ENCODE results near the gene TMEM126B.
A peak's percentile ranks its signal among the peaks of the same experiment; 100 is the strongest.

TMEM126B gene

DNA sequence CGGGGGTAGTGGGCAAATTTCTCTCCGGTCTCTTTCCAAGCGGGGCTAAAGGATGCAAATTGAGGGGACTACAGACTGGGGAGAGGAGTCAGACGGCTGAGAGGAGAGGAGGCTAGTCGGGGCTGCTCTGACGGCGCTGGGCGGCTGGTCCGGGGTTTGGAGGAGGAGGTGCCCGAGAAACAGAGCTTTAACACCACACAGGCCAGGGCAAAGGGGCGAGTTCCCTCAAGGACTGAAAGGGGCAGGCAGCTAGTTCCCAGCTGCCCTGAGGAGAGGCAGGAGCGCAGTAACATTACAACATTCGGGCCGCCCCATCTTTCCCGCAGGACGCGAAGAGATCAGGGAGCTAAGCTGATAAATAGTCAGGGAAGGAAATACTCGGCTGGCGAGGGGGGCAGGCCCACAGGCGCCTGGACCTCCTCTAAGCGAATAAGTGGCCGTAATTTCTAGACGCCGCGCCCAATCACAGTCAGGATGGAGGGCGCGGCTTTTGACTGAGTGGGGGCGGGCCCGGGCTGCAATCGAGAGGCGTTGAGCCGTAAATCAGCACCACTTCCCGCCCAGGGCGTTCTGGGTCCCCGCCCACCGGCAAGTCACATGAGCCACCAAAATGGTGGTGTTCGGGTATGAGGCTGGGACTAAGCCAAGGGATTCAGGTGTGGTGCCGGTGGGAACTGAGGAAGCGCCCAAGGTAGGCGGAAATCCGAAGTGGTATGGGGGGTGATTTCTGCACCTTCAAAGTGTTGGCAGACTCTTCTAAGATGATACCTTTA, at the start of gene TMEM126B:
Gene TMEM126B (plus strand): TSS at position 596 of the 773 bp plus-strand sequence. CDS start 15 bp downstream, at position 611.
- ChIA-PET CTCF (interaction anchor here (1.0 kb wide), 1 partner anchor 20 kb away, joined by 3 read pairs; the partner anchor contains the start of gene TMEM126A), POLR2A (interaction anchor here (0.7 to 4.1 kb wide), 11 partner anchors 9 to 439 kb away, joined by 3 to 41 read pairs (median 4); partner anchors contain the start of genes CREBZF and TMEM126A)
- DNase-seq (ENCODE audit: extremely low spot score), result peak; percentile 89
- no peak for TF ChIP-seq ELF4 (IDR thresholded peaks at IDR 0.05)
- TF ChIP-seq, protein P1, sequence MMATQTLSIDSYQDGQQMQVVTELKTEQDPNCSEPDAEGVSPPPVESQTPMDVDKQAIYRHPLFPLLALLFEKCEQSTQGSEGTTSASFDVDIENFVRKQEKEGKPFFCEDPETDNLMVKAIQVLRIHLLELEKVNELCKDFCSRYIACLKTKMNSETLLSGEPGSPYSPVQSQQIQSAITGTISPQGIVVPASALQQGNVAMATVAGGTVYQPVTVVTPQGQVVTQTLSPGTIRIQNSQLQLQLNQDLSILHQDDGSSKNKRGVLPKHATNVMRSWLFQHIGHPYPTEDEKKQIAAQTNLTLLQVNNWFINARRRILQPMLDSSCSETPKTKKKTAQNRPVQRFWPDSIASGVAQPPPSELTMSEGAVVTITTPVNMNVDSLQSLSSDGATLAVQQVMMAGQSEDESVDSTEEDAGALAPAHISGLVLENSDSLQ (IDR thresholded peaks at IDR 0.05), result peak; percentile 96
- TF ChIP-seq NFRKB (IDR thresholded peaks at IDR 0.05), result peak; percentile 41; the same call in 1 of the 2 replicates

DNA sequence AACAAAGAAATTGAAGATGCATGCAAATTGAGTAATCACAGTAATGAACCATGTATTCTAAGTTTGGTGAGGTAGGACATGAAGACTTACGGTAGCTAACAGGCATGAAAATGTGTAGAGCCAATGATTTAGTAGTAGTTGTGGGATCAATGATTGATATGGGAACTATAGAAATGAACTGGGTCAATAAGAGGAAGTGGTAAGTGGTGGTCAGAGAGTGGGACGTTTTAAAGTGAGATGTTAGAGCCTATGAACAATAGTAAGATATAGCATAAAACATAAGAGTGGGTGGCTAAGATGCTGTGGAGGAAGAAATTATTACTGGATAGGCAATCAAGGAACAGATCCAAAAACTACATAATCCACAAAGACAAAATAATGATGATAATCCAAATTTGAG, 46.3 kb upstream of the TMEM126B start:
- DNase-seq (ENCODE audit: extremely low spot score), result no peak
- POLR2A ChIA-PET, result no interaction called here
- CTCF ChIA-PET, result no interaction called here
- no peak for TF ChIP-seq ARNT (IDR thresholded peaks at IDR 0.05)
- no peak for TF ChIP-seq HDGF (IDR thresholded peaks at IDR 0.05; ENCODE audit: borderline replicate concordance)
- no peak for TF ChIP-seq SP1 (IDR thresholded peaks at IDR 0.05)
- TF ChIP-seq, protein P1 (IDR thresholded peaks at IDR 0.05), result no peak

DNA sequence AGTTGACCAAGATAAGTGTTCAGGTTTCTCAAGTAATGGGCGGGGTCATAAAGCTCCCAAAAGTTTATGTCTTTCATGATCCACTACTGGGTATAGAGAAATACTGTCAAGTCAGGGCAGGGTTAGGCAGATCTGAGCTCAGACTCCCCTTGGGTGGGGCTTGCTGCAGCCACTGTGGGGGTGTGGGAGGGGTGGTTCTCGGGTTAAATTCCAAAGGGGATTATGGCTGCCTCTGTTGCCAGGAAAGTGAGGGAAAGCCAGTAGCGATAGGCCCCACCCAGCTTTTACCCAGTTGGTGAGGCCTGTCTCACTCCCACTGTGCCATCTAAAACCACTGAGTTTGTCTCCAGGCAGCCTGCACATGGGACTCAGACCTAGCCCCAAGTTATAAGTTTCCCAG, 39.0 kb upstream of the TMEM126B start:
- TF ChIP-seq TARDBP (IDR thresholded peaks at IDR 0.05), result no peak
- no peak for TF ChIP-seq FOXK2 (IDR thresholded peaks at IDR 0.05)
- no peak for TF ChIP-seq FOXA1 (IDR thresholded peaks at IDR 0.05)
- TF ChIP-seq ZNF384 (IDR thresholded peaks at IDR 0.05), result no peak
- no peak for TF ChIP-seq FOXM1 (IDR thresholded peaks at IDR 0.05; ENCODE audit: borderline replicate concordance)
- no peak for TF ChIP-seq CTBP1 (IDR thresholded peaks at IDR 0.05; ENCODE audit: borderline replicate concordance)
- no peak for TF ChIP-seq LEF1 (IDR thresholded peaks at IDR 0.05; ENCODE audit: borderline replicate concordance)
- no peak for DNase-seq (ENCODE audit: extremely low spot score)
- ChIA-PET POLR2A (no interaction called here), CTCF (no interaction called here)

DNA sequence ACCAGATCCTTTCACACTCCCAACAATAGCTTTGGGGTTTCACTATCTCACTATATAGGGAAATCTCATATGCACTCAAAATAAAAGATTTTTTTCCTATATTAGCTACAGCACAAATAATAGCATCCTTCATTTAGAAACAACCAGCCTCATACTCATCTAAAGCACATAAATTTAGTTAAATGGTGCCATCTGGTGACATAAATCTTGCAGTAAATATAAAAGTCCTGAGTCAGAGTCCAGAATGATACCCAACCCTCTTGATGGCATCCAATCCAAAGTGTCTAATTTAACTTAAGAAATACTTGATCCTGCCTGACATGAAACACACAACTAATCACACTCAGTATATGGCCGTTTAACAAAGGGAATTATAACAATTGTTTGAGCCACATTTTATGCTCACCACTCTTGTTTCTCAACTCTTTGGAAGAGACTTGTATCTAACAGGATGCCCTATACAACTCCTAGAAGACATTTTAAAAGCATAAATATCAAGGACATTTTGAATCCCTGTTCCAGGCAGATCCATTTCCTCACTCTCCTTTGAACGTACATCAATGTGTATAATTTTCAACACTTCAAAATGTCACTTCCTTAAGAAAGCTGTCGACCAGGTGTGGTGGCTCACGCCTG, 37.4 kb upstream of the TMEM126B start:
- ChIA-PET CTCF (interaction anchor here (0.8 to 1.6 kb wide), 3 partner anchors 127 to 1033 kb away, joined by 3 read pairs; no protein-coding TSS in a partner anchor), POLR2A (no interaction called here)

DNA sequence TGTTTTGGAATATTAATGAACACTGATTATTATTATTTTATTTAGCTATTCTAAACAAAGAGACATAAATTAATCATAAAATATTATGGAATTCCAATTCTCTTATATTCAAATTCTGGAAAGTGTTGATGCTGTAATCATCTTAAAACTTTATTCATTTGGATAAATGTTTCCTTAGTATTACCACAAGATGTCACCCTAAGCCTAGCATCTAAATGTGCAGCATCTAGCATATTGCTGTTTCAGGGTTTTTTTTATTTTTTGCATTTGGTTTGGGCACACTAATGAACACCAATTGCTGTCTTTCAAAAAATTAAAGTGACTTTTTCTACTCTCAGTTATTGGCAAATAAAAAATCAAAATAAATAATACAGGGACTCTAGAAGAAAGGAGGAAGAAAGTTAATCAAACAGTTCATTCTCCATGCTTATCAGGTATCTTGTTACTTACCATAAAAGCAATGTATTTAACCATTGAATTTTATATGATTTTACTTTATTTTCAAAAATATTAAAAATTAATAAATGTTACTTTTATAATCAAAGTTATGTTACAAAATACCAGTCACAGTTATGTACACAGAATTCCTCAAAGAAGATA, 33.0 kb upstream of the TMEM126B start:
- ChIA-PET CTCF (interaction anchor here (0.7 kb wide), 2 partner anchors 262 to 864 kb away, joined by 3 to 4 read pairs; no protein-coding TSS in a partner anchor), POLR2A (no interaction called here)
- peak; percentile 31 for DNase-seq (ENCODE audit: extremely low spot score)
- TF ChIP-seq, protein P1 (IDR thresholded peaks at IDR 0.05), result no peak
- TF ChIP-seq SP1 (IDR thresholded peaks at IDR 0.05) (no peak), FOXM1 (IDR thresholded peaks at IDR 0.05; ENCODE audit: borderline replicate concordance) (no peak), ZNF384 (IDR thresholded peaks at IDR 0.05) (peak; percentile 89)

More for the DNA sequence above, 37.4 kb upstream of the TMEM126B start:
- DNase-seq (ENCODE audit: extremely low spot score), result no peak
- TF ChIP-seq SP1 (IDR thresholded peaks at IDR 0.05), result no peak
- no peak for TF ChIP-seq BHLHE40 (IDR thresholded peaks at IDR 0.05; ENCODE audit: borderline replicate concordance)
- no peak for TF ChIP-seq SUZ12 (IDR thresholded peaks at IDR 0.05)
- TF ChIP-seq HDGF (IDR thresholded peaks at IDR 0.05; ENCODE audit: borderline replicate concordance), result no peak
- TF ChIP-seq FOXA1 (IDR thresholded peaks at IDR 0.05), result no peak
- TF ChIP-seq LEF1 (IDR thresholded peaks at IDR 0.05; ENCODE audit: borderline replicate concordance), result no peak
- no peak for TF ChIP-seq ZNF384 (IDR thresholded peaks at IDR 0.05)
- TF ChIP-seq L3MBTL2 (conservative IDR thresholded peaks at IDR 0.05), result no peak
- TF ChIP-seq ELF4 (IDR thresholded peaks at IDR 0.05), result no peak
- no peak for TF ChIP-seq FOXK2 (IDR thresholded peaks at IDR 0.05)
- TF ChIP-seq CTBP1 (IDR thresholded peaks at IDR 0.05; ENCODE audit: borderline replicate concordance), result no peak
- TF ChIP-seq FOXM1 (IDR thresholded peaks at IDR 0.05; ENCODE audit: borderline replicate concordance), result no peak
- no peak for TF ChIP-seq NFRKB (IDR thresholded peaks at IDR 0.05)
- no peak for TF ChIP-seq ARNT (IDR thresholded peaks at IDR 0.05)
- TF ChIP-seq, protein P1 (IDR thresholded peaks at IDR 0.05), result no peak
- no peak for TF ChIP-seq TARDBP (IDR thresholded peaks at IDR 0.05)

DNA sequence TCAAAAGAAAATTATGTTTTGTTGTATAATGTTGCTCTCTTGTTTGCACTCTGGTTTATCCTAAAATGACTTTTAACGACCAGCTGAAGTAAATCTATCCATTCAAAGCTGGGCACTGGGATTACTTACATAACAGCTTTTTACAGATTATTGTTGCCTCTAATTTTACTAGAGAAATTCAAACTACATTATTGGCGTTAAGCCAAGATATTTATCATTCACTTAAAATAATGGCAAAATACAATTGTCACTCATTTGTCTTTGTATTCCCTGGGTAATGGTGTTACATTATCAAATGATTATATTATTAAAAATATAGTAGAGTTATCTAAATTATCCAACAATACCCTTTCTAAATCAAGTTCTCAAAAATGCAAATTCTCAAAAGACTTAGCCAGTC, 31.5 kb upstream of the TMEM126B start:
- DNase-seq (ENCODE audit: extremely low spot score), result no peak
- TF ChIP-seq FOXK2 (IDR thresholded peaks at IDR 0.05), result no peak
- no peak for TF ChIP-seq TARDBP (IDR thresholded peaks at IDR 0.05)
- no peak for TF ChIP-seq CTBP1 (IDR thresholded peaks at IDR 0.05; ENCODE audit: borderline replicate concordance)
- TF ChIP-seq L3MBTL2 (conservative IDR thresholded peaks at IDR 0.05), result no peak
- TF ChIP-seq, protein P1 (IDR thresholded peaks at IDR 0.05), result no peak
- no peak for TF ChIP-seq BHLHE40 (IDR thresholded peaks at IDR 0.05; ENCODE audit: borderline replicate concordance)
- no peak for TF ChIP-seq ZNF384 (IDR thresholded peaks at IDR 0.05)
- TF ChIP-seq FOXA1 (IDR thresholded peaks at IDR 0.05), result no peak
- no peak for TF ChIP-seq HDGF (IDR thresholded peaks at IDR 0.05; ENCODE audit: borderline replicate concordance)
- no peak for TF ChIP-seq SUZ12 (IDR thresholded peaks at IDR 0.05)
- no peak for TF ChIP-seq SP1 (IDR thresholded peaks at IDR 0.05)
- no peak for TF ChIP-seq NFRKB (IDR thresholded peaks at IDR 0.05)
- TF ChIP-seq ARNT (IDR thresholded peaks at IDR 0.05), result no peak
- no peak for TF ChIP-seq FOXM1 (IDR thresholded peaks at IDR 0.05; ENCODE audit: borderline replicate concordance)
- CTCF ChIA-PET, result no interaction called here
- POLR2A ChIA-PET, result no interaction called here

Measured in HEK293T (cell line).